ENCODE results near the gene HELB. TPM values are rescaled to one million over a fixed set of nuclear protein-coding genes. Genes with fewer than 3 reads are reported as not detected.

HELB gene
- total RNA-seq, 1 donor from 2014 or later: 4.1 TPM

DNA sequence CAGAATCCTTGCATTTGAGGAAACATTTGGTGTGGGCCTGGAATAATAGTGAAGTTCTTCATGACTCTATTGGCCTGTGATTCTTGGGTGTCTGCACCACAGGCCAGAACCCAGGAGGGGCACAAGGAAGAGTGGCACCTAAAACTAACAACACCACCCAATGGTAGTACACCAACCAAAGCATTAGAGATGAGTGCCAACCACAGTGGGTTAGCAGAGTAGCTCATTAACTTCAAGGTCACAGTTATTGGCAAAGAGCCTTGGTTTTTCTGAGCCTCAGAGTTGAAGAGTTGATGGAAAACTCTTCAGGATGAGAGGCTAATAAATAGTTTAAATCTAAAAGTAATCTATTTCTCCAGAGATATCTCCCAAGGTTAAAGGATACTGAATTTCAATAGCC is 57.0 kb downstream of the HELB start:
- FAIRE-seq: no peak
- H3K4me3 Mint-ChIP-seq (ENCODE audit: unreplicated experiment): no peak overlapping the region
- H3K9me3 Mint-ChIP-seq (ENCODE audit: unreplicated experiment): no peaks in the 10 kb centered on the region
- no peaks in the 10 kb centered on the region for H3K4me1 Mint-ChIP-seq (ENCODE audit: low read depth, unreplicated experiment)
- Histone ChIP-seq H3K4me2 (ENCODE audit: low read length) (no peak overlapping the region), H3K79me2 (ENCODE audit: insufficient read depth, low read length) (no peaks in the 10 kb centered on the region), H3K4me3 (ENCODE audit: insufficient read depth, low read depth, low read length) (no peak overlapping the region), H3K36me3 (ENCODE audit: insufficient read depth, low read length) (no peaks in the 10 kb centered on the region), H3K27me3 (ENCODE audit: insufficient read depth, low read length) (no peaks in the 10 kb centered on the region), H3K9ac (ENCODE audit: low read length) (no peak overlapping the region), H2AFZ (ENCODE audit: low read depth, low read length) (no peak overlapping the region), H3K27ac (ENCODE audit: low read depth, low read length) (no peak overlapping the region), H4K20me1 (ENCODE audit: insufficient read depth, low read length) (no peaks in the 10 kb centered on the region), H3K4me1 (ENCODE audit: insufficient read depth, low read length) (no peaks in the 10 kb centered on the region), H3K9me3 (ENCODE audit: insufficient read depth, low read depth, low read length) (no peaks in the 10 kb centered on the region)
- no peak for DNase-seq (ENCODE audit: low read depth)
- no peak overlapping the region for H3K27ac Mint-ChIP-seq (ENCODE audit: unreplicated experiment)
- TF ChIP-seq, protein P1, sequence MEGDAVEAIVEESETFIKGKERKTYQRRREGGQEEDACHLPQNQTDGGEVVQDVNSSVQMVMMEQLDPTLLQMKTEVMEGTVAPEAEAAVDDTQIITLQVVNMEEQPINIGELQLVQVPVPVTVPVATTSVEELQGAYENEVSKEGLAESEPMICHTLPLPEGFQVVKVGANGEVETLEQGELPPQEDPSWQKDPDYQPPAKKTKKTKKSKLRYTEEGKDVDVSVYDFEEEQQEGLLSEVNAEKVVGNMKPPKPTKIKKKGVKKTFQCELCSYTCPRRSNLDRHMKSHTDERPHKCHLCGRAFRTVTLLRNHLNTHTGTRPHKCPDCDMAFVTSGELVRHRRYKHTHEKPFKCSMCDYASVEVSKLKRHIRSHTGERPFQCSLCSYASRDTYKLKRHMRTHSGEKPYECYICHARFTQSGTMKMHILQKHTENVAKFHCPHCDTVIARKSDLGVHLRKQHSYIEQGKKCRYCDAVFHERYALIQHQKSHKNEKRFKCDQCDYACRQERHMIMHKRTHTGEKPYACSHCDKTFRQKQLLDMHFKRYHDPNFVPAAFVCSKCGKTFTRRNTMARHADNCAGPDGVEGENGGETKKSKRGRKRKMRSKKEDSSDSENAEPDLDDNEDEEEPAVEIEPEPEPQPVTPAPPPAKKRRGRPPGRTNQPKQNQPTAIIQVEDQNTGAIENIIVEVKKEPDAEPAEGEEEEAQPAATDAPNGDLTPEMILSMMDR (IDR thresholded peaks at IDR 0.05; ENCODE audit: insufficient read depth, low read depth, low read length): no peak
- TF ChIP-seq EZH2 (IDR thresholded peaks at IDR 0.05; ENCODE audit: insufficient read depth, low read length): no peak
- H3K36me3 Mint-ChIP-seq (ENCODE audit: low read depth, unreplicated experiment): peaks cover 3% of the 10 kb centered on the region
- H3K27me3 Mint-ChIP-seq (ENCODE audit: low read depth, unreplicated experiment): no peaks in the 10 kb centered on the region

DNA sequence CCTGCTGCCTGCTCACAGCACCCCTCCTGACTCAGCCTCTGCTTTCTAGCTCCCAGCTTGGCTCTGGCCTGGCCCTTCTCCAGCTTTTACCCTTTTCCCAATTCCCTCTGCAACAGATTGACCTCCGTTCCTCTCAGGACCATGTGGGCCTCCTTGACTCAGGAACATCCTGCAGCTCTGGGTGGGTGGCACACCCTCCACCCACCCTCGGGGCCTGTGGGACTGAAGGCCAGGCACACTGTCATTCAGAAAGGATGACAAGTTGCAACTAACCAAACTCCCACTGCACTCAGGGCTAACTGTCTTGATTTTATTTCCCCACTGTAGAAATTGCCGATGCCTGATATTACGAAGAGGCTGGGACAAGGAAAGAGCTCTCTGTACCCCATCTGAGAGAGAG is 59.4 kb downstream of the HELB start:
- H3K4me1 ChIP-seq (ENCODE audit: insufficient read depth, low read length): no peaks in the 10 kb centered on the region
- Mint-ChIP-seq H3K36me3 (ENCODE audit: low read depth, unreplicated experiment) (peaks cover 3% of the 10 kb centered on the region), H3K27me3 (ENCODE audit: low read depth, unreplicated experiment) (no peaks in the 10 kb centered on the region), H3K4me1 (ENCODE audit: low read depth, unreplicated experiment) (peaks cover 4% of the 10 kb centered on the region), H3K27ac (ENCODE audit: unreplicated experiment) (no peak overlapping the region), H3K4me3 (ENCODE audit: unreplicated experiment) (no peak overlapping the region), H3K9me3 (ENCODE audit: unreplicated experiment) (no peaks in the 10 kb centered on the region)
- no peak overlapping the region for H3K9ac ChIP-seq (ENCODE audit: low read length)
- H3K36me3 ChIP-seq (ENCODE audit: insufficient read depth, low read length): no peaks in the 10 kb centered on the region
- H3K4me3 ChIP-seq (ENCODE audit: insufficient read depth, low read depth, low read length): no peak overlapping the region
- H3K27me3 ChIP-seq (ENCODE audit: insufficient read depth, low read length): no peaks in the 10 kb centered on the region
- no peaks in the 10 kb centered on the region for H3K9me3 ChIP-seq (ENCODE audit: insufficient read depth, low read depth, low read length)
- no peak for DNase-seq (ENCODE audit: low read depth)
- TF ChIP-seq, protein P1 (IDR thresholded peaks at IDR 0.05; ENCODE audit: insufficient read depth, low read depth, low read length): no peak
- TF ChIP-seq EZH2 (IDR thresholded peaks at IDR 0.05; ENCODE audit: insufficient read depth, low read length): no peak
- H3K27ac ChIP-seq (ENCODE audit: low read depth, low read length): no peak overlapping the region
- H4K20me1 ChIP-seq (ENCODE audit: insufficient read depth, low read length): no peaks in the 10 kb centered on the region
- no peak overlapping the region for H3K4me2 ChIP-seq (ENCODE audit: low read length)
- H3K79me2 ChIP-seq (ENCODE audit: insufficient read depth, low read length): no peaks in the 10 kb centered on the region
- no peak overlapping the region for H2AFZ ChIP-seq (ENCODE audit: low read depth, low read length)
- no peak for FAIRE-seq

DNA sequence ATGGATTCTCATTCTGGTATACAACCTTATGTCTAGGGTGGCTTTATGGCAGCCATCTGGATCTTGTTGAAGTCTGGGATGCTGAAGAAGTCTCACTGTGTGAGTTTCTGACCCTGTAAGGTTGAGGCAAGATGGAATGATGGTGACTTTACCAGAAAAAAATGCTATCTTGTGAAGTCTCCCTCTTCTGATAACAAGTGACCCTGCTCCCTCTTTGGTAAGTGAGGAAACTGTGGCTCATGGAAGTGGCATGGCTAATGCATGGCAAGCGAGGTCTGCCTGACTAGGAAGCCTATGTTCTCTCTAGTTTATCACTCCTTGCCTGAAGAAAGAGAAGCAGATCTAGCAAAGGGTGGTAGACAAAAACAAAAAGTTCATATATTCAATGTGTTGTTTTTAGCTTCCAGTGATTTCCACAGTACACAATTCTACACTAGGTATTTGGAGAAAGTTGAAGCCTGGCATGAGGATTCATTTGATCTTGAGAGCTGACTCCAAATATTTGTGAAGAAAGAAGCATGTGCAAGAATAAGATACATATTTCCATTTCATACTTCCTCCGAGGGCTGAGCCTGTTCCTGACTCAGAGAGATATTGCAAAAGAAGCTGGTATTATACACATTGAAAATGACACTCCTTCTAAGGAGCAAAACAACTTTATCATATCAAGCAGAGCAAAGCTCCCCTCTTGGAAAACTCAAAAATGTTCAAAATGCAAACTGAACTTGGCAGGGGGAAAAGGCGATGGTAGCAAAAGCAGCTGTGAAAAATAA is 63.6 kb downstream of the HELB start:
- no peak overlapping the region for H3K9ac ChIP-seq (ENCODE audit: low read length)
- no peaks in the 10 kb centered on the region for H3K9me3 ChIP-seq (ENCODE audit: insufficient read depth, low read depth, low read length)
- H3K4me1 ChIP-seq (ENCODE audit: insufficient read depth, low read length): no peaks in the 10 kb centered on the region
- H3K27me3 ChIP-seq (ENCODE audit: insufficient read depth, low read length): no peaks in the 10 kb centered on the region
- H3K4me3 Mint-ChIP-seq (ENCODE audit: unreplicated experiment): no peak overlapping the region
- H3K36me3 ChIP-seq (ENCODE audit: insufficient read depth, low read length): no peaks in the 10 kb centered on the region
- H3K79me2 ChIP-seq (ENCODE audit: insufficient read depth, low read length): no peaks in the 10 kb centered on the region
- H4K20me1 ChIP-seq (ENCODE audit: insufficient read depth, low read length): no peaks in the 10 kb centered on the region
- DNase-seq (ENCODE audit: low read depth): no peak
- no peak for FAIRE-seq
- H2AFZ ChIP-seq (ENCODE audit: low read depth, low read length): no peak overlapping the region
- H3K9me3 Mint-ChIP-seq (ENCODE audit: unreplicated experiment): no peaks in the 10 kb centered on the region
- H3K27ac Mint-ChIP-seq (ENCODE audit: unreplicated experiment): no peak overlapping the region
- H3K4me3 ChIP-seq (ENCODE audit: insufficient read depth, low read depth, low read length): no peak overlapping the region
- peaks cover 6% of the 10 kb centered on the region for H3K36me3 Mint-ChIP-seq (ENCODE audit: low read depth, unreplicated experiment)
- no peaks in the 10 kb centered on the region for H3K27me3 Mint-ChIP-seq (ENCODE audit: low read depth, unreplicated experiment)
- H3K27ac ChIP-seq (ENCODE audit: low read depth, low read length): no peak overlapping the region
- H3K4me1 Mint-ChIP-seq (ENCODE audit: low read depth, unreplicated experiment): peaks cover 4% of the 10 kb centered on the region
- H3K4me2 ChIP-seq (ENCODE audit: low read length): no peak overlapping the region
- no peak for TF ChIP-seq EZH2 (IDR thresholded peaks at IDR 0.05; ENCODE audit: insufficient read depth, low read length)
- TF ChIP-seq, protein P1 (IDR thresholded peaks at IDR 0.05; ENCODE audit: insufficient read depth, low read depth, low read length): no peak
